Activated T-cell treated with anti-CD3 and anti-CD28 coated beads, Interleukin-2, amount 50 U/mL, for 4 hours (primary cell): ENCODE data around the gene SPRN. TPM values are rescaled to one million over a fixed set of nuclear protein-coding genes. Genes with fewer than 3 reads are reported as not detected.
A peak's percentile ranks its signal among the peaks of the same experiment; 100 is the strongest.
"Not testable (repeated sequence)": the region's sequence is repeated elsewhere in the genome, so short reads cannot be mapped to it uniquely, and the experiment has no call there.

Experiments
- ATAC-seq, 2 donors: fragments of 200-7000 bp; cut with Tn5 transposase; one replicate each; pipeline ENCODE4 v1.10.0; 2021
- DNase-seq: peaks from one replicate; pipeline ENCODE4 v3.0.0-alpha.2; 2020
- H3K27me3 Mint-ChIP-seq: one replicate; pipeline ENCODE4 v1.8.0; 2021; ENCODE audit warnings: low read depth, mixed read lengths
- H3K36me3 Mint-ChIP-seq: one replicate; pipeline ENCODE4 v1.8.0; 2022; ENCODE audit warnings: mixed read lengths; ENCODE audit not compliant: insufficient read depth
- H3K4me1 Mint-ChIP-seq: one replicate; pipeline ENCODE4 v1.8.0; 2021; ENCODE audit warnings: low read depth, mixed read lengths
- H3K4me3 Mint-ChIP-seq: one replicate; pipeline ENCODE4 v1.8.0; 2021; ENCODE audit warnings: mild to moderate bottlenecking, moderate library complexity, mixed read lengths
- H3K9me3 Mint-ChIP-seq: one replicate; pipeline ENCODE4 v1.8.0; 2021; ENCODE audit warnings: mixed read lengths
- total RNA-seq, 3 donors: library from RNA; stranded (reverse); gene quantifications; one replicate each; pipeline ENCODE4 v1.2.1, GENCODE V29; 2021

SPRN gene
- total RNA-seq, 3 donors from 2014 or later = not detected

GRCh38 chr10:133438711-133439273 lies 14.4 kb upstream of the SPRN start:
- H3K4me1 Mint-ChIP-seq = peaks cover 31% of the 10 kb centered on the region
- H3K4me3 Mint-ChIP-seq = no peak overlapping the region
- peaks cover 12% of the 10 kb centered on the region for H3K27me3 Mint-ChIP-seq
- H3K36me3 Mint-ChIP-seq = peaks cover 1% of the 10 kb centered on the region
- peaks cover 3% of the 10 kb centered on the region for H3K9me3 Mint-ChIP-seq
- DNase-seq (no peak), ATAC-seq (peak; percentile 39 to 43)

- H3K4me3 Mint-ChIP-seq, H3K36me3 Mint-ChIP-seq, H3K4me1 Mint-ChIP-seq, DNase-seq: not testable (repeated sequence)
- H3K27me3 Mint-ChIP-seq = peaks cover 13% of the 10 kb centered on the region
- H3K9me3 Mint-ChIP-seq = peaks cover 12% of the 10 kb centered on the region
- ATAC-seq = peak in 1 of 2 donors; percentile 30
Observed at GRCh38 chr10:133432789-133433188, 8.4 kb upstream of the SPRN start.

GRCh38 chr10:133431888-133432613 lies 7.6 kb upstream of the SPRN start:
- not testable (repeated sequence) for H3K4me1 Mint-ChIP-seq, H3K4me3 Mint-ChIP-seq, ATAC-seq, DNase-seq, H3K27me3 Mint-ChIP-seq, H3K36me3 Mint-ChIP-seq
- peaks cover 12% of the 10 kb centered on the region for H3K9me3 Mint-ChIP-seq

GRCh38 chr10:133429571-133429970 lies 5.1 kb upstream of the SPRN start:
- DNase-seq, ATAC-seq, H3K4me3 Mint-ChIP-seq, H3K36me3 Mint-ChIP-seq, H3K4me1 Mint-ChIP-seq, H3K9me3 Mint-ChIP-seq, H3K27me3 Mint-ChIP-seq: not testable (repeated sequence)

- not testable (repeated sequence) for H3K27me3 Mint-ChIP-seq, H3K36me3 Mint-ChIP-seq, H3K9me3 Mint-ChIP-seq, DNase-seq, H3K4me1 Mint-ChIP-seq, H3K4me3 Mint-ChIP-seq
- ATAC-seq = peak; percentile 36 to 56
Observed at GRCh38 chr10:133424102-133424501, 323 bp downstream of the SPRN start.

- no peak for DNase-seq
- H3K9me3 Mint-ChIP-seq = peaks cover under 1% of the 10 kb centered on the region
Observed at GRCh38 chr10:133422807-133423771, 1.3 kb downstream of the SPRN start.

GRCh38 chr10:133422223-133422806 lies 2.1 kb downstream of the SPRN start:
- no peaks in the 10 kb centered on the region for H3K4me1 Mint-ChIP-seq
- H3K36me3 Mint-ChIP-seq = peaks cover 3% of the 10 kb centered on the region
- H3K9me3 Mint-ChIP-seq = no peaks in the 10 kb centered on the region
- H3K4me3 Mint-ChIP-seq = no peak overlapping the region
- peaks cover 8% of the 10 kb centered on the region for H3K27me3 Mint-ChIP-seq
- ATAC-seq (no peak), DNase-seq (no peak)

More at GRCh38 chr10:133422807-133423771, 1.3 kb downstream of the SPRN start:
- ATAC-seq = peak; percentile 53 to 59
- H3K4me3 Mint-ChIP-seq = peak overlapping the region; percentile 50
- H3K27me3 Mint-ChIP-seq = peaks cover 8% of the 10 kb centered on the region
- H3K4me1 Mint-ChIP-seq = no peaks in the 10 kb centered on the region
- peaks cover 3% of the 10 kb centered on the region for H3K36me3 Mint-ChIP-seq

- ATAC-seq = no peak
- DNase-seq = no peak
- H3K9me3 Mint-ChIP-seq = no peaks in the 10 kb centered on the region
- H3K4me1 Mint-ChIP-seq = no peaks in the 10 kb centered on the region
- peaks cover 8% of the 10 kb centered on the region for H3K27me3 Mint-ChIP-seq
- peaks cover 3% of the 10 kb centered on the region for H3K36me3 Mint-ChIP-seq
- no peak overlapping the region for H3K4me3 Mint-ChIP-seq
Observed at GRCh38 chr10:133421336-133422222, 2.8 kb downstream of the SPRN start.

- ATAC-seq (no peak), DNase-seq (no peak)
- H3K4me1 Mint-ChIP-seq = no peaks in the 10 kb centered on the region
- H3K27me3 Mint-ChIP-seq = peaks cover 8% of the 10 kb centered on the region
- peaks cover 7% of the 10 kb centered on the region for H3K36me3 Mint-ChIP-seq
- H3K9me3 Mint-ChIP-seq = no peaks in the 10 kb centered on the region
- H3K4me3 Mint-ChIP-seq = no peak overlapping the region
Observed at GRCh38 chr10:133420579-133420978, 3.8 kb downstream of the SPRN start.

- Mint-ChIP-seq H3K27me3 (peaks cover 8% of the 10 kb centered on the region), H3K9me3 (no peaks in the 10 kb centered on the region), H3K4me3 (no peak overlapping the region), H3K4me1 (peaks cover 3% of the 10 kb centered on the region), H3K36me3 (peaks cover 13% of the 10 kb centered on the region)
- DNase-seq (no peak), ATAC-seq (no peak)
Observed at GRCh38 chr10:133420028-133420427, 4.4 kb downstream of the SPRN start.

GRCh38 chr10:133419211-133419950 lies 5.0 kb downstream of the SPRN start:
- DNase-seq (no peak), ATAC-seq (no peak)
- H3K9me3 Mint-ChIP-seq = no peaks in the 10 kb centered on the region
- peaks cover 3% of the 10 kb centered on the region for H3K4me1 Mint-ChIP-seq
- no peak overlapping the region for H3K4me3 Mint-ChIP-seq
- peaks cover 8% of the 10 kb centered on the region for H3K27me3 Mint-ChIP-seq
- H3K36me3 Mint-ChIP-seq = peaks cover 16% of the 10 kb centered on the region

- no peak overlapping the region for H3K4me3 Mint-ChIP-seq
- DNase-seq (no peak), ATAC-seq (no peak)
- peaks cover 18% of the 10 kb centered on the region for H3K36me3 Mint-ChIP-seq
- no peaks in the 10 kb centered on the region for H3K9me3 Mint-ChIP-seq
- peaks cover 3% of the 10 kb centered on the region for H3K4me1 Mint-ChIP-seq
- H3K27me3 Mint-ChIP-seq = peaks cover 6% of the 10 kb centered on the region
Observed at GRCh38 chr10:133418289-133418993, 6.0 kb downstream of the SPRN start.
